COLO829 (cell line): ENCODE data around the gene CPLANE1.

ENCODE experiments used
- DNase-seq: peaks from one replicate; pipeline ENCODE4 v3.0.0; 2012; ENCODE audit warnings: low spot score

CPLANE1 gene

DNA sequence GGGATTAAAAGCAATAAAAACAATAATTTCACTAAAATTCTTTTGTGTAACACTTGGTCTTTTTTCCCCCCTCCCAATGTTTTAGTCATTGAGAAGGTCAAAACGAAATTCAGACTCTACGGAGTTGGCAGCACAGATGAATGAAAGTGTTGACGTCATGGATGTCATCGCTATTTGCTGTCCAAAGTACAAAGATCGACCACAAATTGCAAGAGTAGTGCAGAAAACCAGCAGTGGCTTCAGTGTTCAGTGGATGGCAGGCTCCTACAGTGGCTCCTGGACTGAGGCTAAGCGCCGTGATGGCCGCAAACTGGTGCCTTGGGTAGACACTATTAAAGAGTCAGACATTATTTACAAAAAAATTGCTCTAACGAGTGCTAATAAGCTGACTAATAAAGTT is 184.7 kb downstream of the CPLANE1 start:
- no peak for DNase-seq

DNA sequence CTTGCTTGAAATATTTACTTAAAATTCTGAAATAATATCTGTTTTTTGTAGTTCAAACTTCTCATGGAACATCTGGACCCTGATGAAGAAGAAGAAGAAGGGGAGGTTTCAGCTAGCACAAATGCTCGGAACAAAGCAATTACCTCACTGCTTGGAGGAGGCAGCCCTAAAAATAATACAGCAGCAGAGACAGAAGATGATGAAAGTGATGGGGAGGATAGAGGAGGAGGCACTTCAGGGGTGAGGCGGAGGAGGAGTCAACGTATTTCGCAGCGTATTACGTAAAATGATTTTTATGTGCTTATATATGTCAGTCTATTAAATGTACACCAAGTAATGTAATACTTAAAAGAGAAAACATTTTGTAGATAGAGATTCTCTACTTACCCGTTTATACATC is 185.4 kb downstream of the CPLANE1 start:
- no peak for DNase-seq

DNA sequence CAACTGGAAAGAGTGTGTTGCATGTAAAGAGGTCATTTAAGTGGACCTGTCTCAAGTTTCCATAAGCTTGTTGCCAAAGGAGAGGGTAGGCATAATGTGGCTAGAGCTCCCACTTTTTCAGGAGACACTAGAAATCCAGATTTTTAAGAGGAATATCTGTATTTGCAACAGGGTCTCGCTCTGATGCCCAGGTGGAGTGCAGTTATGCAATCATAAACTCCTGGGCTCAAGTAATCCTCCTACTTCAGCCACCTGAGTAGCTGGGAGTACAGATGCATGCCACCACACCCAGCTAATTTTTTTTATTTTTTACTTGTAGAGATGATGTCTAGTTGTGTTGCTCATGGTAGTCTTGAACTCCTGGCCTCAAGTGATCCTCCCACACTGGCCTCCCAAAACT is 189.1 kb downstream of the CPLANE1 start:
- no peak for DNase-seq

DNA sequence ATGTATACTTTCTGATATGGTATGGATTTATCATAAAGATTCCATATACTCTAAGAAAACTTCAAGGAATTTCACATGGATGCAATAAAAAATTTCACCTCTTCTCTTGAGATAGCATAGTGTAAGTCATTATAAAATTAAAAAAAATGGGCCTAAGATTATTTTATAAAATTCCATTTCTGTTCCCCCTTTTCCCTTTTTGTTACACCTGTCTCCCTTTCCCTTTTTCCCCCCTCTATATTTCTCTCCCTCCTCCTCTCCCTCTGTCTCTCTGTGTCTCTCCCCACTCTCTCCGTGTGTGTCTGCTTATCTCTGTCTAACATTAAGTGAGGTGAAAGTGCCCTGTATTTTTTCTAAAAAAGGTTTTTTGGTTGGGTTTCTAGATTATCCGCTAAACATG is 192.4 kb downstream of the CPLANE1 start:
- no peak for DNase-seq
